T1000 (cell line): ENCODE measurements around the gene ADAMTS2.

Experiments used
- DNase-seq: peaks from one replicate; lab custom pipeline; 2025; ENCODE audit warnings: mixed read lengths; lab: John Stamatoyannopoulos, UW

The ADAMTS2 gene

DNA sequence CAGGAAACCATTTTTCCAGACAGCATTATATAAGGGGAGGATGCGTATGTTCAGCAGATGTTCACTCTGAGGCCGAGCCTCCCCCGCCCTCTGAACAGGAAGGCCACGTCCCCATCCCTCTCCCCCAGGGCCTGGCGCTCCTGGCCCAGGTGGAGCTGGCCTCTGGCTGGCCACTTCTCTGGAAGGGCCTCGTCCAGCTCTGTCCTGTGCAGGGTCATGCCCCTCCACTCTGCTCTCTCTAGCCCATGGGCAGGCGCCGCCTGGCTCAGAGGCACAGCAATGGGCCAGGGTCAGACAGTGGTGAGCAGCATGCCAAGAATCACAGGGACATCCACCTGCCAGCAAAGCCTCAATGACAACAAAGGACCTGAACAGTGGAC, 34.2 kb downstream of the ADAMTS2 start:
- DNase-seq, result no peak

DNA sequence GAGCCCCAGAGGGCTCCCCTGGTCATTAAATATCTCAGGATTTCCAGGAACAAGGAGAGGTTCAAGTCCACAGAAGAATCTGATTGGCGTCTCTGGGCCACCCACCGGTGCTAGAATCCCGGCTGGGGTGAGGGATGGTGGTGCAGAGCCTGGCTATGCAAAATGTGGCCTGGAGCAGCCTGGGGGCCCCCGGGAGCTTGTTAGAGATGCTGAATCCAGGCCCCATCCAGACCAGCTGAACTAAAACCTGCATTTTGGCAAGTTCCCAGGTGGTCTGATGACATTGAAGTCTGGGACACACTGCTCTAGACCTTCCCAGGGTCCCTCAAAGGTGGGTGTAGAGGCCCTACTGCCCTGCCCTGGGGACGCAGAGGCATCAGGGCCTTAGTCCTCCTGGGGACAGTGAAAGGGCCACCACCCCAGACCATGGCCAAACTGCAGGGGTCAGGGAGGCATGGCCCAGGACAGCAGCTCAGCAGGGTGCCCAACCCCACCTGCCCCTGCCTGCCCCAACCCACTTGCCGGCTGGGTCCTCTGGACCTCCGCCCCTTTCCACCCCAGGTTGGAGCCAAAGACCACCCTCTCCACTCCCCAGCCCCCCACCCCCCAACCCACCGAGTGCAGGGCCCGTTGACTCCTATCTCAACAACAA, 34.7 kb downstream of the ADAMTS2 start:
- no peak for DNase-seq

DNA sequence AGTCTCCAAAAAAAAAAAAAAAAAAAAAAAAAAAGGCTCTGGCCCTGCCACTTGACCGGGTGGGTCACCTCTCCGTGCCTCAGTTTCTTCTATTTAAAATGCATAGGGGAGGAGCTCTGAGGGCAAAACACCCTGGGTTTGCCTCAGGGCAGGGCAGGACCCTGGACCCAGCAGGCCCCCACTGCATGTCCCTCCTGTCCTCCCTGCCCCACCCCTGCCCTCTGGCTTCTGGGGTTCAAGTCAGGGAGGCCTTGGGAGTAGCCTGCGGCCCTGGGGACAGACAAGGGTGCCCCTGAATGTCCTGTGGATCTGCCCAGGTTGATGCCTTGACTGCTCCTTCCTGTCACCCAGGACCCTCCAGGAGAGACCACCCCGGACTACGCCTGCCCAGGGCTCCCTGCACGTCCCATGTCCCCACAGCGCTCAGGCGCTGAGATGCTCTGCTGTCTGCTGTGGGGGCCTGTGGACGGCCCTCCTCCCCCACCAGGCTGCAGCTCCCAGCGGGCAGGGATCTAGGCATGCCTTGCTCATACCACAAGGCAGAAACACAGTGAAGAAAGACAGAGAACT, 35.4 kb downstream of the ADAMTS2 start:
- DNase-seq, result no peak

DNA sequence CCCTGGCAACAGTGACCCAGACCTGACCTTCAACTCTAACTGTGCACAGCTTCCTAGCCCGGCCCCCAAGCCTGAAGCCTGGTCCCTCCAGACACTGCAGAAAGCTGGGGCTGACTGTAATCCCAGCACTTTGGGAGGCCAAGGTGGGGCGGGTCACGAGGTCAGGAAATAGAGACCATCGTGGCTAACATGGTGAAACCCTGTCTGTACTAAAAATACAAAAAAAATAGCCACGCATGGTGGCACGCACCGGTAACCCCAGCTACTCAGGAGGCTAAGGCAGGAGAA, 35.9 kb downstream of the ADAMTS2 start:
- no peak for DNase-seq

DNA sequence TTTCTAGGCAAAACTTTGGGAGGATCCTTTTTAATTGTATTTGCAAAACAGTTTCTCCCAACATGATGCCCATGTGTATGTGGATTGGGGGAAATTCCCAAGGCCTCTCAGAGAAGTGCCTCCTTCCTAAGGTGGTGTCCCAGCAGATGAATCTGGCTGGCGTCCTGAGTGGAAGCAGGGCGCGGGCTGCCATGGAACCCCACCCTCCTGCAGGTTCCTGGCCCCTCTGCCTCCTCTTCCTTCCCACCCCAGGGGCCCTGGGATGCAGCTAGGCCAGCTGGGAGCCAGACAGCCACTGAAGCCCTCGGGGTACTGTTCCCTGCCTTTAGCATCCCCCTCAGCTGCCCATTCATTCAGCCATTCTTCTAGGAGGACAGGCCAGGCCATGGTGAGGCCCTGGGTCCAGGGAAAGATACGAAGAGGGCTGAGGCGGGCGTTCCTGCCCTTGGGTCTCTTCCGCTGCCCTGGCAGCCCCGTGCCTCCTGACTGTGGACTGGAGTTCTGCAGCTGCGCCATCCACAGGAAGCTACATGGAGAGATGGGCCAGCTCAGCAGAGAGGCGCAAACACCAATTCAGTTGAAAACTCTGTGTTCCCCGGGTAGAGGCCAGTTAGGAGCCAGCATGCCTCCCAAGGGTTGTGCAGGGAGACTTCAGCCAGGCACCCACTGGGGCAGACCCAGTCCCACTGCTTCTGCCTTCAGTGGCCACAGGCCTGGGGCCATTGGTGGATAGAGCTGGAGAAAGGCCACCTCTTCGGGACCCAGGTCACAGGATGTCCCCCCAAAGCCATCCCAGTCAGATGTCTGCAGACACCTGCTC, 36.5 kb downstream of the ADAMTS2 start:
- no peak for DNase-seq

DNA sequence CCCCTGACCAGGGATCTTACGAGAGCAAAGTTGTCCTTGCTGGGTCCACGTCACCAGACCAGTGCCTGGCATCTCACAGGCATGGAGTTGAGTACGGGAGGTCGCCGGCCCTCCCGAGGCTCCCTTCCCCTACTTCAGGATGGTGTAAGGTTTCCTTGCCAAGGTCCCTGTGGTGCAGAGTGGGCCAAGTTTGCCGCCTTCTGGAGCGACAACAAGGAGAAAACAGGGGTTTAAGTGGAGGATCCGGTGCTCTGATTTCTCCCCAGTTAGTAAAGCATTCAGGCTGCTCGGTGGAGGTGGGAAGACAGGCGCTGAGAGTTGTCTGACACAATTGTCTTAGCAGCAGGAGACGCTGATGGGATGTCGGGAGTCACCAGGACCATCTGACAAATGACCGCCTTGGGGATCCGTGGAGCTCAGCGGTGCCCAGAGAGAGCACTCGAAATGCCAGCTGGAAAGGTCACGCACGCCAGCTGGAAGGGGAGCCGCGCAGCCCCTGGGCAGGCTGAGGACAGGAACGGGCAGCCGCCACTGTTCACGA, 37.3 kb downstream of the ADAMTS2 start:
- no peak for DNase-seq

DNA sequence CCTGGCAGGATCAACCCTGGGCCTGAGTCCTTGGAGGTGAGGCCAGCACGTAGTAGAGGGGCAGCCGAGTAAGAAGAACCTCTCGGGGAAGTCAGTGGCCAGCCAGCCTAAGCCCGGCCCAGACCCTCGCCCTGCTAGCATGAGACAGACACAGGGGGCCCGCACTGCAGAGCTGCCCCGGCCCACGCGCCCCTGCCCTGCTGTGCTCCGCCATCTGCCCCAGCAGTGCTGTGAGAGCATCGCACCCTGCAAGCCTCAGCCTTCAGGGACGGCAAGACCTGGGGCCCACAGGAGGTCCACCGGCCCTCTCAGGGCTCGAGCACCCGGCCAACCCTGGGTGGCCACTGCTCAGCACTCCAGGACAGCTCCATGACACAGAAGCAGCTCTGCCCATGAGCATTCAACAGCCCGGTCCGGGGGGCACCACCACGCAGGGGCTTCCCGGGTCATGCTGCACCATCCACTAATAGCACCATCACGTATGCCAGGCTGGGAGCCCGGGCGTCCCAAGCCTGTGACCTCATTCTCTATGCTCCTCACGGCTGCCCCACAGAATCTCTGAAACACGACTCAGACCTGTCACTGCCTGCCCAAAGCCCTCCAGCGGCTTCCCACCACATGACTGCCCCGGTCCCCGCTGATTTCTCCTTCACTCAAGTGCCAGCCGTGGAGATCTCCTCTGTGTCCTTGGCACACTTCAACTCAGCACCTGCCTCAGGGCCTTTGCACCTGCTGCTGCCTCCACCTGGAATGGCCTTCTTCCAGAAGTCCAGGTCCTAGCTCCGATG, 38.1 kb downstream of the ADAMTS2 start:
- DNase-seq, result no peak

DNA sequence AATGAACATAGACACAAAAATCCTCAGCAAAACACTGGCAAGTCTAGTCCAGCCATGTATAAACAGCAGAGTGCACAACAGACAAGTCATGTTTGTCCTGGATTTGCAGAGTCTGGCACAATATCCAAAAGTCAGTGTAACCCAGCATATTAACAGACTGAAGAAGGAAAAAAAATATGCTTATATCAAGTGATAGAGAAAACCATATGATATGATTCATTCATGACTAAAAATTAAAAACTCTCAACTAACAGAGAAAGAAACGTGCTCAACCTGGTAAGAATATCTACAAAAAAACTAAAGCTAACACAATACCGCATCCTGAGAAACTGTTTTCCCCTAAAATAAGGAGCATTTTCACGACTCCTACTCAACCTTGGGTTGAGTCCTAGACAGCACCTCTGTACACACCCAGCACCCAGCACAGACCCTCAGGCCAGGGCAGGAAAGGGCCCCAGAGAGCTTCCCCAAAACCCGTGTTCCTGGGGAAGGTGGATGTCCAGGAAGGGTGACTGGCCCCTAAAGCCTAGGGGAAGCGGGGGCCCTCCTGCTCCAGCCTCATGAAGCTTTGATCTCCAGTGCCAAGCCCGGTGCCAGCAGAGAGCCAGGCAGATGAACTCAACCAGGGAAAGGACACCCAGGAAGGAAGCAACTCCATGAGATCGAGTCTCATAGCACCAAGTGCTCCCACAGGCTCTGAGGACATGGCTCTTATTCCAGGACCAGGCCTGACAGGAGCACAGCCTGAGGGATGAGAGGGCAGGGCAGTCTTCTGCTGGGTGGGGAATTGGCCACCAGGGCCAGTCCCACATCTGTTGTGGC, 38.9 kb downstream of the ADAMTS2 start:
- DNase-seq, result no peak

DNA sequence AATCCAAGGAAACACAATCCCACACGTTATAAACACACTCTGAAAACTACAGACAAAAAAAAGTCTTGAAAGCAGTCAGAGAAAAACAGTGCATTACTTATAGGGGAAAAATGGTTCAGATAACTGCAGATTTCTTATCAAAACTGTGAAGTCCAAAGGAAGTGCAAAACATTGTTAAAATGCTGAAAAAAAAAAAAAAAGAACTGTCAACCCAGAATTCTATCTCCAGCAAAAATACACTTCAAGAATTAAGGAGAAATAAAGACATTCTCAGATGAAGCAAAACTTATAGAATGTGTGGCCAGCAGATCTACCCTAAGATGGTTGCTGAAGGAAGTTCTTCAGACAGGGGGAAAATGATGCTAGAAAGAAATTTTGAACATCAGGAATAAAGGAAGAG, 40.4 kb downstream of the ADAMTS2 start:
- no peak for DNase-seq

DNA sequence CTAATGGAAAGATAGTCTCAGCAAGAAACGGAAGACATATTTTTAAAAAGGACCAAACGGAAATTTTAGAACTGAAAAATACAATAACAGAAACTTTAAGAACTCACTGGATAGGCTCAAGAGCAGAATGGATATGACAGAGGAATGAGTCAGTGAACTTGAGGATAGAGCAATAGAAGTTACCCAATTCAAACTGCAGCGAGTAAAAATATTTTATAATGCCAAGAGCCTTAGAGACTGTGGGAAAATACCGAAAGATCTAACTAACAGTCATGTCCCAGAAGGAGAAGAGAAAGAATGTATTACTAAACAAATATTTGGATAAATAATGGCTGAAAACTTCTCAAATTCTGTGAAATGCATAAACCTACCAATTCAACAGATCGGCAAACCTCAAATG, 40.8 kb downstream of the ADAMTS2 start:
- no peak for DNase-seq

DNA sequence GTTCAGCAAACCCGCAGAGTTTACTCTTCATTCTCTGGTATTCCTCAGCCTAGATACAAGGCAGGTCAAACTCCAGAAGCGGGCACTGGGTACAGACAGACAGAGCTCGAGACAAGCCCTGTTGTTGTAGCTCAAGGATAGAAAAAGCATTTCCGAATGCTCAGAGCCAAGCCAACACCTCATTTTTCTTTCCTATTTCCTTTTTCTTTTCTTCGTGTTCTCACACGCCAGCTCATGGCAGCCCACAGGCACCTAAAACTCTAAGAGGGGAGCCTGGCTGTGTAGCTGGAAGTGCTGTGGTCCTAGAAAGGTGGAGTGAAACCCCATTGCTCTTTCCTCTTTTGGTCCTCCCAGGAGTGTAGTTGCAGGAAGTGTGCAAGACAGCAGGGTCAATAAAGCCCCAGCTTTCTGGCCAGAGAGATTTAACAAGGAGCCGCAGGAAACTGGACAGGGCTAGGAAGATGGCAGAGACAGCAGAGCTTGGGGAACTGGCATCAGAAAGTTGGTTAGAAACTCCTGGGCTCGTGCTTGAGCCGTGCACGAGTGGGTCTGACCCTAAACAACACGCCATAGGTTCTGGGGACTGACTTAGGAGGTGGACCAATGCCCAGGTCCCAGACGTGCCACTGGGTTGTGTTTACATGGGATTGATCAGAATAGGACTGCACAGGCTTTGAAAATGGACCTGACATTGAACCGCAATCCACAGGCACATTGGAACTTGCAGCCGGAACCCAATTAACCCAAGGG, 41.6 kb downstream of the ADAMTS2 start:
- no peak for DNase-seq

DNA sequence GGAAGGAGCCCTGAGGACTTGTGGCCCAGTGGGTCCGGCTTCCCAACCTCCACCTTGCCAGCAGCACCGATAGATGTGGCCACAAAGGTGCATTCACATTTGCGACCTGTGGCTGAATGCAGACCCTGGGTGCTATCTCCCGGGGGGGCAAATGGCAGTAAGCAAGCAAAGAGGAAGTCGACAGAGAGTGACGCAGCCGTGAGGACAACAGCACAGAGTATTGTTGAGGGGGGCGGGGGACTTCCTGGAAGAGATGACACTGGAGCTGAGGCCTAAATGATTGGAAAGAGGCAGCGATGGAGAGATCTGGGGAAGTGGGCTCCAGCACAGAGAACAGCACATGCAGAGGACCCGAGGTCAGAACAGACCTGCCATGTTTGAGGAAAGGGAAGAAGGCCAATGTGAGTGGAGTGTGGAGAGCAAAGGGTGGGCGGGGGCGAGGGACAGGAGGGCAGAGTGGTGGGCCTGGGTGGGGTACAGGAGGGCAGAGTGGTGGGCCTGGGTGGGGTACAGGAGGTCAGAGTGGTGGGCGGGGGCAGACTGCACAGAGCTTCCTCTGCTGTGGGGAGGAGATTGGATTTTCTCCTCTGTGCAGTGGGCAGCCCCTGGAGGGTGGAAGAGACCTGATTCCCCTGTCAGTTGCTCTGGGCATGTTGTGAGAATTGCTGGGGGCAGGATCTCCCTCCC, 42.6 kb downstream of the ADAMTS2 start:
- DNase-seq, result no peak

DNA sequence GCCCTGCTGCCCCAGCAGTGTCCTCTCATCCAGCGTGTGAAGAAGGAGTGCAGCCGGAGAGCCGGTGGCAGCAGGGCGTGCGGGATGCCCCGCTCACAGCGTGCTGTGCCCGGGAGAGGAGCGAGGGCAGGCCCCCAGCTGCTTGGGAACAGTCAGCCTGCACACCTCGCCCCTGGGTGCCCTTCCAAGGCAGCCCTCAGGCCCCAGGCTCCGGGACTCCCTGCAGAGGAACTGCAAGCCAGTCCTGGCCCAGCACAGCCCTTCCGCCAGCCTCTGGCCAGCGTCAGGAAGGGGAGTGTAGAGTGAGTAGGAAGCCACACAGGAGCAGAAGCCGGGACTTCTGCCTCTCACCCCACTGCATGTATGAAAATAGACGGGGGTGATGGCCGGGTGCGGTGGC, 43.5 kb downstream of the ADAMTS2 start:
- no peak for DNase-seq

DNA sequence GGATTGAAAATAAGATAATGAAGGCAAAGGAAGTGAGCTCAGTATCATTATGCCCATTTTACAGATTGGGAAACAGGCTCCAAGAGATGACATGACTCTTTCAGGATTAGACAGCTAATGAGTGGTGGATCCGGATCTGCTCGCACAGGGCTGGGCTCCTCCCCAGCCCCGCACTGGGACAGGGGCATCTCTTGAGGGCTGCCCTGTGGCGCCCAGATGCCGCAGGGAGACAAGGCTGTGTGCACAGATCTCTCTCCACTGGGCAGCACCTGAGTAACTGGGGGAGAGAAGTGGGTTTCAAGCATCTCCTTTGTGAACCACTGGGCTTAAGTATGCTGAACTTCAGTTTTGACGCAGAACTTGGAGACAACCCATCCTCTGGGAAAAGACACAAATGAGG, 43.9 kb downstream of the ADAMTS2 start:
- DNase-seq, result no peak

DNA sequence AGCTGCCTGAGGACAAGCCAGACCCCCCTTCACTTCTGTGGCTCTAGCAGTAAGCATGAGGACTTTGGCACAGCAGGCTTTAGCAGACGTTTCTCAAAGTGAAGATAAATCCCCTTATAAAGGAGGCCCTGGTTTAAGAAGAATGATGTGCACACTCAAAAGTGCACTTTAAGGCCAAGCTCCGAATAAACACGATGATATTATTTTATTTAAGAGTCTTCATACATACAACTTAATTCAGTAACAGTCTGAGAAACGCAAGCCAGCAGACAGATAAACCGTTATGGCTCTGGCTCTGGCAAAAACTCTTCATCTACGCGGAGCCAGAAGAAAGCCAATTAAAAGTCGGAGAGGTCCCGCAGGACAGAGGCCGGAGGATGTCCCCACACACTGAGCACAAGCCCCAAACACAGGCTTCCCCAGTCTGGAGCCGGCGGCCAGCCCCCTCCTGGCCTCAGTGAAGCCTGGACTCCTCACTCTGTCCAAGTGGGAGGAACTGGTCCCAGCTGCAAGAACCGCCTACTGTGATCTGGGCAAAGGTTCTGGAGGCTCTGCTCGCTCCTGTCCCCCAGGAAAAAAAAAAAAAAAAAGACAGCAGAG, 44.6 kb downstream of the ADAMTS2 start:
- no peak for DNase-seq

DNA sequence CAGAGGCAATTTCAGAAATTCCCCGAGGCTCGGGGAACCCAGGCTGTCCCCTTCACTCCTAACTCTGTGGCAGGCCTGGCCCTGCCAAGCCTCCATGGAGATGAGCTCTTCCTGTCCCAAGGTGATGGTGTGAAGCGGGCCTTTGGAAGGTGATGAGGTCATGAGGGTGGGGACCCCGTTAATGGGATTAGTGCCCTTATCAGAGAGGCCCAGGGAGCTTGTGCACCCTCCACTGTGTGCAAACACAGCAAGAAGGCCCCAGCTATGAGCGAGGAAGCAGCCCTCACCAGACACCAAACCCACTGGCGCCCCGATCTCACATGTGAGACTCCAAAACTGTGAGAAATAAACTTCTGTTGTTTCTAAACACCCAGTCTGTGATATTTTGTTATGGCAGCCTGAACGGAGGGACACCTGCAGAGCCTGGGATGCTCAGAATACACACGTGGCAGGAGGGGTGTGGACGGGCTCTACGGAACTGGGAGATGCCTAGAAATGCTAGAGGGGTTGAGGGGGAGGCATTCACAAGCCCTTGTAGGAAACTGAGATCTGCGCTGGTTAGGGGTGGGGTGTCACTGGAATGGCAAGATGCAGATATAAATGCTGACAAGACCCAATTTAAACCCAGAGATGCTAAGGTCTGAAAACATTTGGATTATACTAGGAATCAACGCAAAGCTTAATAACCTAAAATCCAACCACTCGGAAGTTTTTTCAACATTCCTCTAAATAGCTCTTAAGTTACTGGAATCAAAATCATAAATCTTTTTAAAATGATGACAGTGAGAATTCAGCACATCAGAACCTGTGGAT, 46.9 kb downstream of the ADAMTS2 start:
- no peak for DNase-seq

DNA sequence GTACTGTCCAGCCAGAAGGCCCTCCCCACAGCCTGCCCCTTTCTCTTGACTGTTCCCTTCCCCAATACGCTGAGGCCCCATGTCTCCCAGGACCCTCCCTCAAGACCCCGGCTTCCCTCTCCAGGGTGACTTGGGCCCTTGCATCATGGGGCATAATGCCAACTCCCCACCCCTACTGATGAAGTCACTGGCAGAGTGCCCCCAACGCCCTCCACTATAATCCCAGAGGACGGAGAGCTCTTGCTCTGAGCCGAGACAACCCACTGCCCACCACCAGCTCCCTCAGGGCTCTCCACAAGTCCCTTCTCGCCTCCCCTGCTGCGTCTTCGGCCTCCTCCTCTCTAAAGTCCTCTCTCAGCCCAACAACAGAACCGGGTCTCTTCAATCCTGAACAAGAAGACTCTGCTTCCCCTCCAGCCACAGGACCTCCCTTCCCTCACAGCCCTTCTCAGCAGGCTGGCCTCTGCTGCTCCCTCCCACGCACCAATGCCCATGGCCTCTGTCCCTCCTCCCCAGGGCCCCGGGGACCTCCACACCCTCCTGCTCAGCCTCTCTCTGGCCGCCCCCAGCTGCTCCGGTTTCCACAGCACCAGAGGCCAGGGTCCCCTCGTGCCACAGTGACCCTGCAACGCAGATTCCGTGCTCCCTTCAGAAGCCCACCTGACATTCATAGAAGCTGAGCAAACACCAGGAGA, 47.6 kb downstream of the ADAMTS2 start:
- DNase-seq, result no peak

DNA sequence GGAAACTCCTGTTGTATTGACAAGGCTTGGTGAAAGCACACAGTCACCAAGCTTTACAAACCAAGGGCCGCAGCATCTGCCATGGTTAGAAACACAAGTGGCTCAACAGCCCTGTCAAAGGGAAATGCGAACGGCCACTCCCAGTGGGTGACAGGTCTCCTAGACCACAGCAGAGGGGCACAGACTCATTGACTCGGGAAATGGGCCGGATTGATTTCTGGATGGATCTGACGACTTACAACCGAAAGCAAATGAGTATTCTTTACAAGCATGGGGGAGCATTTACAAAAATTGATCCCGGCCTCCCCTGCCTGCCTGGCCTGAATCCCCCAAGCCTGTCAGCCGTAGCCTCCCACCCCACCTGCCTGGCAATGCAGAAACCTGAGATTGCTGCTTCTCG, 48.2 kb downstream of the ADAMTS2 start:
- DNase-seq, result no peak
